GM13976 (cell line): ENCODE results near the gene SOAT2.

ENCODE experiments used
- DNase-seq: peaks from one replicate; pipeline ENCODE4 v3.0.0; 2012; ENCODE audit warnings: low spot score
- in situ Hi-C: fragments of 300-500 bp; cut with MboI; formaldehyde crosslinking; loops from one replicate; pipeline ENCODE4 v1.12.0; 2022; ENCODE audit warnings: low sequenced_read_pairs, mixed read lengths, inconsistent platforms; ENCODE audit not compliant: unreplicated experiment
- TF ChIP-seq, protein P1 (sequence below): IDR thresholded peaks from 2 replicates; pipeline ENCODE4 v1.5.1; 2012; ENCODE audit warnings: borderline replicate concordance, mild to moderate bottlenecking; ENCODE audit not compliant: insufficient read depth; ENCODE audit errors: extremely low read depth, missing control alignments, control extremely low read depth

SOAT2 gene

DNA sequence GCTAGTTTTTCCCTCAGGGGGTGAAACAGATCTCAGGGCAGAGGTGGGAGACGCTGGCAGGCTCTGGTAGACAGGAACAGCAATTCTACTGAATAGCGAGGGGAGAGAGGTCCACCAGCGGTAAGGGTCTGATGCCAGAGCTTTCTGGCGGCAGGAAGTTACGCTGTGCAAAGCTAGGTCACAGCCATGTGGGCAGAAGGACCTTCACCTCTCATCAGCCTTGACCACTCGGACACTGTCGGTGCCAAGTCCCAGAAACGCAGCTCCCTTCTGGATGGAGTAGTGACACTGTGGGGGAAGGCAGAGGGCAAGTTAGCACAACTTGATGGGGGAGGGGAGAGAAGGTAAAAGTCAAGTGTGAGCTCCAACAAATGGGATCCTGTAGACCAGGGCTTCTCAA, 66.9 kb downstream of the SOAT2 start:
- TF ChIP-seq, protein P1, sequence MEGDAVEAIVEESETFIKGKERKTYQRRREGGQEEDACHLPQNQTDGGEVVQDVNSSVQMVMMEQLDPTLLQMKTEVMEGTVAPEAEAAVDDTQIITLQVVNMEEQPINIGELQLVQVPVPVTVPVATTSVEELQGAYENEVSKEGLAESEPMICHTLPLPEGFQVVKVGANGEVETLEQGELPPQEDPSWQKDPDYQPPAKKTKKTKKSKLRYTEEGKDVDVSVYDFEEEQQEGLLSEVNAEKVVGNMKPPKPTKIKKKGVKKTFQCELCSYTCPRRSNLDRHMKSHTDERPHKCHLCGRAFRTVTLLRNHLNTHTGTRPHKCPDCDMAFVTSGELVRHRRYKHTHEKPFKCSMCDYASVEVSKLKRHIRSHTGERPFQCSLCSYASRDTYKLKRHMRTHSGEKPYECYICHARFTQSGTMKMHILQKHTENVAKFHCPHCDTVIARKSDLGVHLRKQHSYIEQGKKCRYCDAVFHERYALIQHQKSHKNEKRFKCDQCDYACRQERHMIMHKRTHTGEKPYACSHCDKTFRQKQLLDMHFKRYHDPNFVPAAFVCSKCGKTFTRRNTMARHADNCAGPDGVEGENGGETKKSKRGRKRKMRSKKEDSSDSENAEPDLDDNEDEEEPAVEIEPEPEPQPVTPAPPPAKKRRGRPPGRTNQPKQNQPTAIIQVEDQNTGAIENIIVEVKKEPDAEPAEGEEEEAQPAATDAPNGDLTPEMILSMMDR = no peak
- in situ Hi-C loops = no loop called here
- DNase-seq = no peak

DNA sequence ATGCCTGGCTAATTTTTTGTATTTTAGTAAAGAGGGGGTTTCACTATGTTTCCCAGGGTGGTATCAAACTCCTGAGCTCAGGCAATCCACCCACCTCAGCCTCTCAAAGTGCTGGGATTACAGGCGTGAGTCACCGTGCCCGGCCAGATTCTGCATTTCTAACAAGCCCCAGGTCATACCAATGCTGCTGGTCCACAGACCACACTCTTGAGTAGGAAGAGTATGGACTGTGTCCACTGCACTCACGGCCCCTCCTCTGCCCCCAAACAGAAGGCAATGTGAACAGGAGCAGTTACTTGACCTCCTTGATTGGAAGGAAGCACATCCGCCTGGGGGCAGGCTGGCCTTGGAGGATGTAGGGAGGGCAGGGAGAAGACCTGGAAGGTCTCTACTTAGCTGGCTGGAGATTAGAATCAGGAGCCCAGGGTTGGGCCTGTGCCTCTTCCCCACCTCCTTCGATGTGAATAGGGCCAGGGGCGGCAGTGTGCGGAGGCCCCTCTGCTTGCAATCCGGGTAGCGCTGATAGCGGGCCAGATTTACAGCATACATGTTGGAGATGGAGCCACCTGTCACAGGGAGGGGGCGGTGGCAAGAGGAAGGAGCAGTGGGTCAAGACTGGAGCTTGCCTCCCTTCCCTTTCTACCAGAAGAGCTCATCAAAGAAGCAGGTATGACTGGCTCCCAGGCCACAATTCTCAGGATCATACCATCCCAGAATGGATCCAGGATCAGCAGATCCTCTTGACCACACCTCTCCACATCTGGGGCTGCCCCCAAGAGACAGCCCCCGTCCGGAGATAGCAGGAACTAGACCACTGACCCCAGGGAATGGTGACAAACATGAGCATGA, 67.8 kb downstream of the SOAT2 start:
- in situ Hi-C loops = no loop called here
- DNase-seq = no peak
- TF ChIP-seq, protein P1 = no peak

DNA sequence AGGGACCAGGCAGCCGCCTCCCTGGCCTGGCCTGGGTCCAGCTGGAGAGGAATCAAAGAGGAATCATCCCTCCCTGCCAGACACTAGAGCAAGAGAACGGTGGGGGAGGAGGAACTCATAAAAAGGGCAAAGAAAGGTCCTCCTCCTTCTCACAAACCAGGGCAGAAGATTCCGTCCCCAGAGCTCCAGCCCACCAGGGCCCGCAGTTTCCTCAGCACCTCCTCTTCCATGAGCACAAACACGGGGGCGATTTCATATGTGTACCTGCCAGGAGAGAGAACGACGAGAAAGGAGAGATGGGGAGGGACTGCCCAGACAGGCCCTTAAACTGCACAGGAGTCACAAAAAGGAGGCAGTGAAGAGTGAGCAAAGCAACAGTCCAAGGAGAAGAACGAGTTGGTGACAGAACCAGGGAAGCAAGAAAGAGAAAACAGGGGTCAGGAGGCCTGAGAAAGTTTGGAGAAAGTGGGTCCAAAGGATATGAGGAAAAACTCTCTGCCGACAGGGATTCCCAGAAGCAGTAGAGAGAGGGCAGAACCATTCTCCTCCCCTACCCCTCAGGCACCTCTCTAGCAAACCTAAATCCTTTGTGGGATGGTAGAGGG, 68.5 kb downstream of the SOAT2 start:
- in situ Hi-C loops = no loop called here
- no peak for DNase-seq
- TF ChIP-seq, protein P1 = no peak

DNA sequence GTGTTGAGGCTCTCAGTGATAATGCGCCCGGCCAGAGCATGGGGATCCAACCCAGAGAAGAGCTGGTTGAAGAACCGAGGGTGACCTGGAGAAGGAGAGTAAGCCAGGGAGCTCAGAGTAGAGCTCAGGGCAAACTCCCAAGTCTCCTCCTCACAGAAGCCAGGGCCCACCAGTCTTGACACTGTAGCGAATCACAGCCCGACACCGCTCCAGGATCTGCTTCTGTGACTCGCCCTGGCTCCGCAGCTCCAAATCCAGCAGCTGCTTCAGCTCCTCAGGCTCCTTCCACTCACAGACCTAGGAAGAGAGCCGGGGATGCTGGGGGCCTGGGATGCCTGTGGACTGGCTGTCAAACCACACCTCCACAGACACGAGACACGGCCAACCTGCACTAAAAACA, 69.1 kb downstream of the SOAT2 start:
- in situ Hi-C loops = no loop called here
- no peak for DNase-seq
- TF ChIP-seq, protein P1 = no peak

DNA sequence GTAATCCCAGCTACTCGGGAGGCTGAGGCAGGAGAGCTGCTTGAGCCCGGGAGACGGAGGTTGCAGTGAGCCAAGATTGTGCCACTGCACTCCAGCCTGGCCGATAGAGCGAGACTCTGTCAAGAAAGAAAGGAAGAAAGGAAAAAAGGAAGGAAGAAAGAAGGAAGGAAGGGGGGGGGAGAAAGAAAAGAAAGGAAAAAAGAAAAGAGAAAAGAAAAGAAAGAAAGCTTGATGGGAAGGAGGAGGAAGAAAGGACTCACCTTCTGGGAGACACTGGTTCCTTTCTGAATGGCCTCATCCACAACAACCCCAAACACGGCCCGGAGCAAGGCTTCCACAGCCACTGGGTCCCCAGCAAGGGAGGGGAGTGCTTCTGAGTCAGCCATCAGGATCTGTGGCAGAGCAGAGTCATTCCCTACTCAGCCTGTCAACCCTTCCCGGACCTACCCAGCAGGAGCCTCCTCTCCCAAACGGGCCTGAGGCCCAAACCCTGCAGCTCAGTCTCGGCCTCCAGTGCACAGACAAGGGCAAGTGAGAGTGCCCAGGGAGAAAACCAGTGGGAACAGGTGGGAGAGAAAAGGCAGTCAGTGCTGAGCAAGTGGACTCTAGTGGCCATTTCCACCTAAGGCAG, 69.9 kb downstream of the SOAT2 start:
- in situ Hi-C loops = no loop called here
- no peak for DNase-seq
- TF ChIP-seq, protein P1 = no peak
